HepG2 (cell line): ENCODE data around the gene ZDBF2. TPM values are rescaled to one million over a fixed set of nuclear protein-coding genes. Genes with fewer than 3 reads are reported as not detected.

Experiments used
- CBX2 ChIP-seq, 2 experiments: fragments of 200-600 bp in 1 of 2; sonication (generic); formaldehyde crosslinking in 1 of 2; IDR thresholded peaks; 2 replicates each; pipeline versions ENCODE4 v1.7.0 to v1.8.1; 2018 to 2022; ENCODE audit warnings: low read depth in 2 of 2, low read length in 1 of 2, mild to moderate bottlenecking in 1 of 2, missing genetic modification reagents in 1 of 2
- CCAR2 ChIP-seq: fragments of 200-400 bp; formaldehyde crosslinking; optimal IDR thresholded peaks from 2 replicates; pipeline ENCODE3; 2018; ENCODE audit warnings: low read depth, mild to moderate bottlenecking, low read length, moderate library complexity
- DNMT1 ChIP-seq: sonication (generic); formaldehyde crosslinking; IDR thresholded peaks from 2 replicates; pipeline ENCODE4 v1.5.1; 2020; ENCODE audit warnings: mild to moderate bottlenecking, missing genetic modification reagents
- FOXM1 ChIP-seq: sonication (generic); formaldehyde crosslinking; IDR thresholded peaks from 2 replicates; pipeline ENCODE4 v1.5.0; 2020; ENCODE audit warnings: missing genetic modification reagents
- HBP1 ChIP-seq: IDR thresholded peaks from 2 replicates; pipeline ENCODE4 v1.6.1; 2016; ENCODE audit warnings: low read depth, control low read depth
- HMG20A ChIP-seq: IDR thresholded peaks from 2 replicates; pipeline ENCODE4 v1.6.1; 2016; ENCODE audit warnings: borderline replicate concordance
- MTF1 ChIP-seq: sonication (generic); formaldehyde crosslinking; IDR thresholded peaks from 2 replicates; pipeline ENCODE4 v1.5.0; 2020; ENCODE audit warnings: missing genetic modification reagents
- PHF20 ChIP-seq: sonication (generic); formaldehyde crosslinking; IDR thresholded peaks from 2 replicates; pipeline ENCODE4 v1.5.0; 2020; ENCODE audit warnings: mild to moderate bottlenecking, missing genetic modification reagents
- RAD21 ChIP-seq: fragments of 450-650 bp; formaldehyde crosslinking; IDR thresholded peaks from 2 replicates; pipeline ENCODE4 v1.5.0; 2020; ENCODE audit warnings: mild to moderate bottlenecking
- REL ChIP-seq: sonication (generic); formaldehyde crosslinking; conservative IDR thresholded peaks from 2 replicates; pipeline ENCODE4 v1.8.0; 2022; ENCODE audit warnings: mild to moderate bottlenecking, missing genetic modification reagents, moderate library complexity
- SCMH1 ChIP-seq: sonication (generic); formaldehyde crosslinking; IDR thresholded peaks from 2 replicates; pipeline ENCODE4 v1.9.0; 2021; ENCODE audit warnings: missing genetic modification reagents, mild to moderate bottlenecking, borderline replicate concordance
- SIN3B ChIP-seq: fragments of 150-350 bp; IDR thresholded peaks from 2 replicates; pipeline ENCODE4 v1.6.1; 2014; ENCODE audit warnings: low read length
- SRSF1 ChIP-seq: fragments of 200-400 bp; formaldehyde crosslinking; optimal IDR thresholded peaks from 2 replicates; pipeline ENCODE3; 2017; ENCODE audit warnings: mild to moderate bottlenecking, low read depth, low read length, moderate library complexity
- ZNF260 ChIP-seq: sonication (generic); formaldehyde crosslinking; IDR thresholded peaks from 2 replicates; pipeline ENCODE4 v1.4.0; 2020; ENCODE audit warnings: missing genetic modification reagents, low read depth, mild to moderate bottlenecking, borderline replicate concordance
- ZNF333 ChIP-seq: sonication (generic); formaldehyde crosslinking; IDR thresholded peaks from 2 replicates; pipeline ENCODE4 v1.4.0; 2020; ENCODE audit warnings: mild to moderate bottlenecking, missing genetic modification reagents, borderline replicate concordance
- ZNF501 ChIP-seq: sonication (generic); formaldehyde crosslinking; IDR thresholded peaks from 2 replicates; pipeline ENCODE4 v1.5.1; 2020; ENCODE audit warnings: mild to moderate bottlenecking, moderate library complexity, missing genetic modification reagents
- ZNF737 ChIP-seq: sonication (generic); formaldehyde crosslinking; IDR thresholded peaks from 2 replicates; pipeline ENCODE4 v1.5.0; 2020; ENCODE audit warnings: missing genetic modification reagents, mild to moderate bottlenecking, borderline replicate concordance
- ZNF891 ChIP-seq: sonication (generic); formaldehyde crosslinking; IDR thresholded peaks from 2 replicates; pipeline ENCODE4 v1.5.0; 2020; ENCODE audit warnings: mild to moderate bottlenecking, missing genetic modification reagents
- polyA plus RNA-seq, 8 experiments: library from polyadenylated mRNA; depleted of rRNA in 3 of 8; stranded (reverse) in 7 of 8; unstranded in 1 of 8; fragments of >200 nt; fragmentation: Illumina TruSeq in 4 of 8; extraction: Trizol in 4 of 8; gene quantifications; 2 replicates each; pipeline versions ENCODE4 v1.2.1 to v1.2.3, GENCODE V29; 2011 to 2016; ENCODE audit warnings: low read depth in 4 of 8, missing spikeins in 1 of 8, mixed read lengths in 1 of 8; ENCODE audit not compliant: insufficient read depth in 1 of 8
- total RNA-seq, 5 experiments: library from RNA; depleted of rRNA; stranded (reverse); fragments of >200 nt; fragmentation: Illumina TruSeq; extraction: Trizol; gene quantifications; 2 replicates each; pipeline ENCODE4 v1.2.3, GENCODE V29; 2016; ENCODE audit warnings: low read depth in 1 of 5
- TF ChIP-seq, protein P1 (sequence below): sonication (generic); formaldehyde crosslinking; IDR thresholded peaks from 2 replicates; pipeline ENCODE4 v1.5.0; 2020; ENCODE audit warnings: missing genetic modification reagents
- TF ChIP-seq, protein P2 (sequence below): sonication (generic); formaldehyde crosslinking; IDR thresholded peaks from 2 replicates; pipeline ENCODE4 v1.4.0; 2020; ENCODE audit warnings: missing genetic modification reagents
- TF ChIP-seq, protein P3 (sequence below): sonication (generic); formaldehyde crosslinking; conservative IDR thresholded peaks from 2 replicates; pipeline ENCODE4 v1.4.0; 2020; ENCODE audit warnings: missing genetic modification reagents

ZDBF2 gene
- total and polyA plus RNA-seq, 2 of the 13 experiments (the other 11 are each of a cell fraction or from before 2014, with no cell fraction given) = 1.5 to 2.0 TPM

- TF ChIP-seq, protein P1, sequence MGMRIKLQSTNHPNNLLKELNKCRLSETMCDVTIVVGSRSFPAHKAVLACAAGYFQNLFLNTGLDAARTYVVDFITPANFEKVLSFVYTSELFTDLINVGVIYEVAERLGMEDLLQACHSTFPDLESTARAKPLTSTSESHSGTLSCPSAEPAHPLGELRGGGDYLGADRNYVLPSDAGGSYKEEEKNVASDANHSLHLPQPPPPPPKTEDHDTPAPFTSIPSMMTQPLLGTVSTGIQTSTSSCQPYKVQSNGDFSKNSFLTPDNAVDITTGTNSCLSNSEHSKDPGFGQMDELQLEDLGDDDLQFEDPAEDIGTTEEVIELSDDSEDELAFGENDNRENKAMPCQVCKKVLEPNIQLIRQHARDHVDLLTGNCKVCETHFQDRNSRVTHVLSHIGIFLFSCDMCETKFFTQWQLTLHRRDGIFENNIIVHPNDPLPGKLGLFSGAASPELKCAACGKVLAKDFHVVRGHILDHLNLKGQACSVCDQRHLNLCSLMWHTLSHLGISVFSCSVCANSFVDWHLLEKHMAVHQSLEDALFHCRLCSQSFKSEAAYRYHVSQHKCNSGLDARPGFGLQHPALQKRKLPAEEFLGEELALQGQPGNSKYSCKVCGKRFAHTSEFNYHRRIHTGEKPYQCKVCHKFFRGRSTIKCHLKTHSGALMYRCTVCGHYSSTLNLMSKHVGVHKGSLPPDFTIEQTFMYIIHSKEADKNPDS (CRISPR knock-in tag) = no peak
- TF ChIP-seq SCMH1 (CRISPR knock-in tag) = no peak; the same call in 1 of the 2 replicates
- TF ChIP-seq HMG20A (CRISPR knock-in tag) = no peak
- TF ChIP-seq, protein P2, sequence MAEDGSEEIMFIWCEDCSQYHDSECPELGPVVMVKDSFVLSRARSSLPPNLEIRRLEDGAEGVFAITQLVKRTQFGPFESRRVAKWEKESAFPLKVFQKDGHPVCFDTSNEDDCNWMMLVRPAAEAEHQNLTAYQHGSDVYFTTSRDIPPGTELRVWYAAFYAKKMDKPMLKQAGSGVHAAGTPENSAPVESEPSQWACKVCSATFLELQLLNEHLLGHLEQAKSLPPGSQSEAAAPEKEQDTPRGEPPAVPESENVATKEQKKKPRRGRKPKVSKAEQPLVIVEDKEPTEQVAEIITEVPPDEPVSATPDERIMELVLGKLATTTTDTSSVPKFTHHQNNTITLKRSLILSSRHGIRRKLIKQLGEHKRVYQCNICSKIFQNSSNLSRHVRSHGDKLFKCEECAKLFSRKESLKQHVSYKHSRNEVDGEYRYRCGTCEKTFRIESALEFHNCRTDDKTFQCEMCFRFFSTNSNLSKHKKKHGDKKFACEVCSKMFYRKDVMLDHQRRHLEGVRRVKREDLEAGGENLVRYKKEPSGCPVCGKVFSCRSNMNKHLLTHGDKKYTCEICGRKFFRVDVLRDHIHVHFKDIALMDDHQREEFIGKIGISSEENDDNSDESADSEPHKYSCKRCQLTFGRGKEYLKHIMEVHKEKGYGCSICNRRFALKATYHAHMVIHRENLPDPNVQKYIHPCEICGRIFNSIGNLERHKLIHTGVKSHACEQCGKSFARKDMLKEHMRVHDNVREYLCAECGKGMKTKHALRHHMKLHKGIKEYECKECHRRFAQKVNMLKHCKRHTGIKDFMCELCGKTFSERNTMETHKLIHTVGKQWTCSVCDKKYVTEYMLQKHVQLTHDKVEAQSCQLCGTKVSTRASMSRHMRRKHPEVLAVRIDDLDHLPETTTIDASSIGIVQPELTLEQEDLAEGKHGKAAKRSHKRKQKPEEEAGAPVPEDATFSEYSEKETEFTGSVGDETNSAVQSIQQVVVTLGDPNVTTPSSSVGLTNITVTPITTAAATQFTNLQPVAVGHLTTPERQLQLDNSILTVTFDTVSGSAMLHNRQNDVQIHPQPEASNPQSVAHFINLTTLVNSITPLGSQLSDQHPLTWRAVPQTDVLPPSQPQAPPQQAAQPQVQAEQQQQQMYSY (CRISPR knock-in tag) = no peak
- TF ChIP-seq ZNF891 (CRISPR knock-in tag) = no peak
- TF ChIP-seq SIN3B = no peak
- no peak for TF ChIP-seq DNMT1 (CRISPR knock-in tag)
- no peak for TF ChIP-seq FOXM1
- TF ChIP-seq RAD21 = no peak
- peak; percentile 79 for TF ChIP-seq CBX2 (IDR thresholded peaks at IDR 0.05; ENCODE audit: low read depth, low read length)
- TF ChIP-seq CBX2 (CRISPR knock-in tag; IDR thresholded peaks at IDR 0.05; ENCODE audit: low read depth) = no peak
- no peak for TF ChIP-seq CCAR2
- TF ChIP-seq, protein P3, sequence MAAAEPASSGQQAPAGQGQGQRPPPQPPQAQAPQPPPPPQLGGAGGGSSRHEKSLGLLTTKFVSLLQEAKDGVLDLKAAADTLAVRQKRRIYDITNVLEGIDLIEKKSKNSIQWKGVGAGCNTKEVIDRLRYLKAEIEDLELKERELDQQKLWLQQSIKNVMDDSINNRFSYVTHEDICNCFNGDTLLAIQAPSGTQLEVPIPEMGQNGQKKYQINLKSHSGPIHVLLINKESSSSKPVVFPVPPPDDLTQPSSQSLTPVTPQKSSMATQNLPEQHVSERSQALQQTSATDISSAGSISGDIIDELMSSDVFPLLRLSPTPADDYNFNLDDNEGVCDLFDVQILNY (CRISPR knock-in tag) = 0 out of 2 replicates have a peak, but pooled peaks have one; percentile 0
- no peak for TF ChIP-seq SRSF1
- no peak for TF ChIP-seq REL
- TF ChIP-seq HBP1 (CRISPR knock-in tag) = no peak
- TF ChIP-seq ZNF501 (CRISPR knock-in tag) = no peak
- TF ChIP-seq ZNF737 (CRISPR knock-in tag) = no peak
- TF ChIP-seq PHF20 (CRISPR knock-in tag) = no peak
- no peak for TF ChIP-seq MTF1 (CRISPR knock-in tag)
- no peak for TF ChIP-seq ZNF333 (CRISPR knock-in tag)
- TF ChIP-seq ZNF260 (CRISPR knock-in tag) = no peak
These were observed 1.0 kb downstream of the ZDBF2 start (continued) for GRCh38 chr2:206275312-206276055.
